GM10248 (cell line): ENCODE data around the gene PLCH2.

Experiments used
- CTCF ChIA-PET: fragments of 300-600 bp; sonication (Branson Sonifier 250); formaldehyde crosslinking; extraction: SDS; loops from one replicate; lab custom pipeline; 2021; ENCODE audit warnings: antibody characterized with exemption; lab: Yijun Ruan, JAX
- POLR2A ChIA-PET: fragments of 350-650 bp; sonication (Branson Sonifier 250); formaldehyde crosslinking; extraction: SDS; loops from one replicate; lab custom pipeline; 2020; ENCODE audit warnings: antibody characterized with exemption; lab: Yijun Ruan, JAX
- DNase-seq: peaks from one replicate; pipeline ENCODE4 v3.0.0; 2012; ENCODE audit errors: extremely low spot score
- TF ChIP-seq, protein P1 (sequence below): IDR thresholded peaks from 2 replicates; pipeline ENCODE4 v1.5.1; 2012; ENCODE audit warnings: mild to moderate bottlenecking, low read depth; ENCODE audit errors: extremely low read depth, missing control alignments, control extremely low read depth

The PLCH2 gene

GRCh38 chr1:2508751-2509150 is 32.7 kb downstream of the PLCH2 start:
- TF ChIP-seq, protein P1, sequence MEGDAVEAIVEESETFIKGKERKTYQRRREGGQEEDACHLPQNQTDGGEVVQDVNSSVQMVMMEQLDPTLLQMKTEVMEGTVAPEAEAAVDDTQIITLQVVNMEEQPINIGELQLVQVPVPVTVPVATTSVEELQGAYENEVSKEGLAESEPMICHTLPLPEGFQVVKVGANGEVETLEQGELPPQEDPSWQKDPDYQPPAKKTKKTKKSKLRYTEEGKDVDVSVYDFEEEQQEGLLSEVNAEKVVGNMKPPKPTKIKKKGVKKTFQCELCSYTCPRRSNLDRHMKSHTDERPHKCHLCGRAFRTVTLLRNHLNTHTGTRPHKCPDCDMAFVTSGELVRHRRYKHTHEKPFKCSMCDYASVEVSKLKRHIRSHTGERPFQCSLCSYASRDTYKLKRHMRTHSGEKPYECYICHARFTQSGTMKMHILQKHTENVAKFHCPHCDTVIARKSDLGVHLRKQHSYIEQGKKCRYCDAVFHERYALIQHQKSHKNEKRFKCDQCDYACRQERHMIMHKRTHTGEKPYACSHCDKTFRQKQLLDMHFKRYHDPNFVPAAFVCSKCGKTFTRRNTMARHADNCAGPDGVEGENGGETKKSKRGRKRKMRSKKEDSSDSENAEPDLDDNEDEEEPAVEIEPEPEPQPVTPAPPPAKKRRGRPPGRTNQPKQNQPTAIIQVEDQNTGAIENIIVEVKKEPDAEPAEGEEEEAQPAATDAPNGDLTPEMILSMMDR, result no peak
- CTCF ChIA-PET, result no interaction called here
- POLR2A ChIA-PET, result no interaction called here
- no peak for DNase-seq

- POLR2A ChIA-PET, result no interaction called here
- DNase-seq, result no peak
- TF ChIP-seq, protein P1, result no peak
- CTCF ChIA-PET, result interaction anchor here (1.0 kb wide), 1 partner anchor 95 kb away, joined by 4 read pairs; no protein-coding TSS in a partner anchor
Observed at GRCh38 chr1:2509589-2509988, 33.5 kb downstream of the PLCH2 start.

DNA sequence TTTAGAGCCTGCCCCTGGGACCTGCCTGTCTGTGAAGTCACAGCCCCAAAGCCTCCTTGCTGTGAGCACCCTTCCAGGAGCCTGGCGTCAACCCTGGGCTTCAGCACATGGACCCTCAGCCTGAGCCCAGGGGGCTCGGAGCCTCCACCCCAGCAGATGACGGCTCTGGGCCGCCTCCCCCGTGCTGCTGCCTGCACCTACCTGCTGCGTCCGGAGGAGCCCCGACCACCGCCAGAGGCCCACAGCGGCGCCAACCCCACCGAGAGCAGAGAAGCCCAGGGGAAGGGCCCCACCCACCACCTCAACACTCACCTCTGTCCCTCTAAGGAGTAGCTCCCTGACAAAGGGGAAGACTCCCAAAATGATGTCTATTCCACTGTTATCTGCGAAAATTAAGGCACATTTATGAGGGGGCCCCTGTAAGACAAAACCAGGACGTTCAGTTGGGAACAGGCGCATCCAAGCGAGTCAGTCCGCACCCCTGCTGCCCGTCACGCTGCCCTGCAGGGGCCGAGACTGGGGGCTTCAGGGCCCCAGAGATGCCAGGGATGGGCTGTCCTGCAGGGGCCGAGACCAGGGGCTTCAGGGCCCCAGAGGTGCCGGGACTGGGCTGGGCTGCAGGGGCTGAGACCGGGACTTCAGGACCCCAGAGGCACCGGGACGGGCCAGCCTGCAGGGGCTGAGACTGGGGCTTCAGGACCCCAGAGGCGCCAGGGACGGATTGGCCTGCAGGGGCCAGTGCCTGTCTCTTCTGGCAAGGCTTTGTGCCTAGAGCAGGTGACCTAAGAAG is 34.5 kb downstream of the PLCH2 start:
- ChIA-PET POLR2A (no interaction called here), CTCF (interaction anchor here (1.0 kb wide), 1 partner anchor 96 kb away, joined by 4 read pairs; no protein-coding TSS in a partner anchor)
- DNase-seq, result no peak
- TF ChIP-seq, protein P1, result no peak

- TF ChIP-seq, protein P1, result no peak
- no peak for DNase-seq
- ChIA-PET CTCF (no interaction called here), POLR2A (no interaction called here)
Observed at GRCh38 chr1:2512862-2513421, 36.9 kb downstream of the PLCH2 start.

DNA sequence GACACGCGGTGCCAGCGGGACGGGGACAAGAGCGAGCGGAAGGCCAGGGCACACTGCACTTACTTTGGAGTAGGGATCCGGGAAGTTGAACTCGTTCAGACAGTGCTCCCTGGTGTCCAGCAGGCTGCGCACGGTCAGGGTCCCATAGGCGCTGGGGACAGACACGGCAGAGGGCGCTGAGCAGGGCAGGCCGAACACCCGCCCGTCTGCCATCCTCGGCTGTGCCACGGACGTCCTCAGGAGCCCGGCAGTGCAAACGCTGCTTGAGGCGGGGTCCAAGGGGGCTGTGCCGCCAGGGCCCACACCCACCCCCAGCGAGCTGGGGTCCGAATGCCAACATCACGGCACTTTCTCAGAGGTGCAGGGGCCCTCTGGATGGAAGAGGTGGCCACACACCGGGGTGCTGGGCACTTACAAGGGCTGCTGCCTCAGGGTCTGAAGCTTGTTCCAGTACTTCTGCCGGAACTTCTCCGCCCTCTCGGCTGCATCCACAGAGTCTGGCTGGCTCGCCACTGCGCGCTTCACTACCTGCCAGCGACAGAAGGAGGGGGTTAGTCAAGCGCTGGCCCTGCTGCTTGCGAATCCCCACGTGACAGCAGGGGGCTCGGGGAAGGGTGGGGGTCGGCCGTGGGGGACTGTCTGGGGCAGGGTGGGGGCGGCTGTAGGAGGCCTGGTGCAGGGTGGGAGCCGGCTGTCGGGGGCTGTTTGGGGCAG is 38.0 kb downstream of the PLCH2 start:
- TF ChIP-seq, protein P1, result no peak
- CTCF ChIA-PET, result no interaction called here
- POLR2A ChIA-PET, result no interaction called here

More for the DNA sequence above, 38.0 kb downstream of the PLCH2 start:
- no peak for DNase-seq
